Kidney tubule cell (primary cell): ENCODE results near the gene GCNT2.
"Not testable (repeated sequence)": the region's sequence is repeated elsewhere in the genome, so short reads cannot be mapped to it uniquely, and the experiment has no call there.

Experiments
- DNase-seq: peaks from one replicate; pipeline ENCODE4 v3.0.0-alpha.2; 2018; ENCODE audit warnings: low spot score

The GCNT2 gene

GRCh38 chr6:10547809-10548208 is 26.7 kb downstream of the GCNT2 start:
- DNase-seq = no peak

GRCh38 chr6:10550764-10551163 is 29.6 kb downstream of the GCNT2 start:
- no peak for DNase-seq

DNA sequence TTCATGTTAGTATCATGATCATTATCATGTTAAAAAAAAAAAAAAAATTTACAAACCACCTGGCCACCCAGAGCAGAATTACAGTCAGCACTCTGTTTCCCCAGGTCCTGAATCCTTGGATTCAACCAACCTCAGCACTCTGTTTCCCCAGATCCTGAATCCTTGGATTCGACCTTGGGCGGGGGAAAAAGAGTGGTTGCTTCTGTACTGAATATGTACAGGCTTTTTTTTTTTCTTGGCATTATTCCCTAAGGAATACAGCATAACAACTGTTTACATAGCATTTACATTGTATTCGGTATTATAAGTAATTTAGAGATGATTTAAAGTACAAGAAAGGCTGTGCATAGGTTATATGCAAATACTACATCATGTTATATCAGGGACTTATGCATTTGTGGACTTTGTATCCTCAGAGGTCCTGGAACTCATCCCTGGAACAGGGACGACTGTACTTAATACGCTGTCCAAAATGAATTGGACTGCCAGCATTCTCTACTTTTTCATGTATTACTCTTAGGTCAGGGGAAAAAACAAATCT is 31.2 kb downstream of the GCNT2 start:
- no peak for DNase-seq

GRCh38 chr6:10553871-10554270 is 32.7 kb downstream of the GCNT2 start:
- no peak for DNase-seq

- no peak for DNase-seq
Observed at GRCh38 chr6:10554826-10555225, 33.7 kb downstream of the GCNT2 start.

DNA sequence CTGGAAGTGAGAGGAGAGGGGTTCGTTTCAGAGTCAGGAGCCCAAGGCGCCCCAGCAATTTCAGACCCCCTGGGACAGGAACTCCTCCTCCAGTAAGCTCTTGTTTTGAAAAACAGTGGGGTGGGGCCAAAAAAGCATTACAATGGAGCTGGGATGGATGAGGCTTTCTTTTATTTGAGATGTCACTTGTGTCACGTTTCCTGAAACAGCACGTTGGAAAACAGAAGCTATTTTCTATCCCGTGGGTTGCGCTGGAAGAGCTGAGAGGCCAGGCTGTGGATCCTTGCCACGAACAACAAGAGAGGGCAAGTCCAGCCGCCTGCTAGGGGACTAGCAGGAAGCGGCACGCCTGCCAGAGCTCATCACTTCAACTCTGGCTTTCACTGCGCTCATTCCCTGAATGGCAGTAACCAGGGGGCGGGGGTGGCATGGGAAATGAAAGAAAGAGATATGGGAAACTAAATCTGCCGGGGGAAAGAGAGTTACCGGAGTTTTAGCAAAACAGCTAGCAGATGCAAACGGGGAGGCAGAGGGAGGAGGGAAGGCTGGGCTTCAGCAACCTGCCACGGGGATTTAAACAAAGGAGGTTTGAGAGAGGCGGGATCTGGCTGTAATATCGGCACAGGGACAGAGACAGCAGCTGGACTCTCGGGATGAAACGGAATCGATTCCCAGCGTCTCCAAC is 34.6 kb downstream of the GCNT2 start:
- DNase-seq = peak; percentile 20

- DNase-seq = no peak
Observed at GRCh38 chr6:10556589-10556988, 35.4 kb downstream of the GCNT2 start.

GRCh38 chr6:10556992-10557391 is 35.8 kb downstream of the GCNT2 start:
- no peak for DNase-seq

DNA sequence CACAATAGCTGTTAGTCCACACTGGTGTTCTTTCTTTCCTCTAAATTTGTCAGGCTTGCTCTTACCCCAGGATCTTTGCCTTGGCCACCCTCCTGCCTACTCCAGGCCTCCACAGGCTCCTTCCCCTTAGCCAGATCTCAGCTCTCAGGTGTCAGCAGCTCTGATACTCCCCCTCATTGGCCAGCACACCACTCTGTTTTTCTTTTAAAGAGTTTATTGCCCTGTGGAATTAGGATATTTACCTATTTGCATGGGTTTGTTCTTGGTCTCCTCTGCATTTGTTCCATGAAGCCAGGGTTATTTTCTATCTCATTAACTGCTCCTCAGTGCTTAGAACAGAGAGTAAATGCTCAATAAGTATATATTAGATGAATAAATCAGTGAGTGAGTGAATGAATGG is 36.8 kb downstream of the GCNT2 start:
- no peak for DNase-seq

DNA sequence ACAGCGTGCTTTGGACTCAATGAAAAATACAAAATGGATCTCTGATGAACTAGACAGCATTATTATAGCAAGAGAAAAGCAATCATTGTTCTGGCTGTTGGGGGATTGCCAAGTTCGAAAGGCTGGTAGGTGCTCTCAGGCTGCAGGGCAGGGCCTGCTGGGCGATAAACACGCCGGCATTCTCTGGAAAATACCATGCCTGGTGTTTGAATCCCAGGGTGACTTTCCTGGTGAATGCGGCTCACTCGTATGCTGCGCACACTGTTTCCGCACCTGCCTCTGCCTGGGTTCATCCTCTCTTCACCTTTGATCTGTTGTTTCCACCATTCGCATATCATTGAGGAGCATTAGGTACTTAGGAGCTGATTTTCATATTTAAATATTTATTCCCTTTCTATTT is 37.4 kb downstream of the GCNT2 start:
- no peak for DNase-seq

GRCh38 chr6:10559522-10560152 is 38.5 kb downstream of the GCNT2 start:
- no peak for DNase-seq

DNA sequence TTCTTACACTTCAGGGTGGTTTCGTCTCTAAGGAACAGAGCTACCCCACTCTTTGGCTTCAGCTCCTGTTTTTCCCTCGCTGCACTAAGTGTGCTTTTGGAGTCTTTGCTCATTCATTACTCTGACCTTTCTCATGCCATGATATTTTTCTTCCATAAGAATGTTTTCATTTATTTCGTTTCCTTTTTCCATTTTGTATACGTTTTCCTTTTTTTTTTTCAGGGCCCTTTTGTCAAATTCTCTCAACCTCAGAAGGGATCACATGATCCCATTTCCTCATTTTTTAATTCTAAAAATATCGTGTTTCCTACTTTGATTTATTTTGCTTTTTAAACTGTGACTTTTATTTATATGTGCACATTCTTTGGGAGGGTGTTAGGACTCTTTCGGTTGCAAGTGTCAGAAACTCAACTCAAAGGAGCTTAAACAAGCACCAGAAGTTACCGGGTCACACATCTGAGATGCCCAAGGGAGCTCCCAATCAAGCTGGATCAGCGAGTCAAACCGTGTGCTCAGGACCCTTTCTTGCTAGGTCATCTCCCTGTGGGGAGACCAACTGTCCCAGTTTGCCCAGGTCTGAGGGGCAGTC is 40.6 kb downstream of the GCNT2 start:
- DNase-seq = no peak

- no peak for DNase-seq
Observed at GRCh38 chr6:10564975-10565673, 44.0 kb downstream of the GCNT2 start.

DNA sequence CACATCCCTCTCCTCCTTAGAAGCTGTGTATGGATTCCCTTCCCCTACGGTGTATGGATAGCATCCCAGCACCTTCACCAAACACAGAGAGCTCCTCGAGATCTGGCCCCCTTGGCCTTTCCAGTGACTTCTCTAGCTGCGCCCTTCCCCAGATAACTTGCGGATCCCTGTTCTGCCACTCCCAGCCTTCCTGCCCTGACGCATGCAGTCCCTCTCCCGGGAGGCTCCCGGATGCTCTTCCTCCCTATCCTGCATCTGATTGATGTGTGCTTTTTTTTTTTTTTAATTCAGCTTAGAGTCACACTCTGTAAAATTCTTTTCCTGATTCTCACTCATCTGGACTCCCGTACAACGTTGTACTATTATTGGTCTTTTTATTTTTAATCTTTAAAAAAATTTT is 44.8 kb downstream of the GCNT2 start:
- no peak for DNase-seq

GRCh38 chr6:10567256-10568026 is 46.3 kb downstream of the GCNT2 start:
- peak; percentile 82 for DNase-seq

- no peak for DNase-seq
Observed at GRCh38 chr6:10569392-10570127, 48.4 kb downstream of the GCNT2 start.

DNA sequence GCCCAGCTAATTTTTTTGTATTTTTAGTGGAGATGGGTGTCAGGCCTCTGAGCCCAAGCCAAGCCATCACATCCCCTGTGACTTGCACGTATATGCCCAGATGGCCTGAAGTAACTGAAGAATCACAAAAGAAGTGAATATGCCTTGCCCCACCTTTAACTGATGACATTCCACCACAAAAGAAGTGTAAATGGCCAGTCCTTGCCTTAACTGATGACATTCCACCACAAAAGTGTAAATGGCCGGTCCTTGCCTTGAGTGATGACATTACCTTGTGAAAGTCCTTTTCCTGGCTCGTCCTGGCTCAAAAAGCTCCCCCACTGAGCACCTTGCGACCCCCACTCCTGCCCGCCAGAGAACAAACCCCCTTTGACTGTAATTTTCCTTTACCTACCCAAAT is 54.4 kb downstream of the GCNT2 start:
- not testable (repeated sequence) for DNase-seq

DNA sequence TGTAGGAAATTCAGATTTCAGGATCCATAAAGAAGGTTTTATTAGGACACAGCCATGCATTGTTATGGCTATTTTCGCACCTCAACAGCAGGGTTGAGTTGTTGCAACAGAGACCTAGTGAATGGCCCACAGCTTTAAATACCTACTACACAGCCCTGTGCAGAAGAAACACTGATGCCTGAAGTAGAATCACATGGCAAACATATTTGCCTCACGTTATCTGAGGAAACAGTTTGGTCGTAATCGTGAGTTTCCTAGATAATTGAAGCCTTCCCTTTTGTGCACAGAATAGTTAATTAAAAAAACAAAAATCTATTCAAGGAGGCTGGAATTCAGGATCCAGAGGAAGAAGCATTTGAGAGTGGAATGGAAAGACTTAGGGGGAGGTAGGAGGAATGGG is 55.1 kb downstream of the GCNT2 start:
- no peak for DNase-seq

GRCh38 chr6:10577112-10577511 is 56.0 kb downstream of the GCNT2 start:
- DNase-seq = no peak

DNA sequence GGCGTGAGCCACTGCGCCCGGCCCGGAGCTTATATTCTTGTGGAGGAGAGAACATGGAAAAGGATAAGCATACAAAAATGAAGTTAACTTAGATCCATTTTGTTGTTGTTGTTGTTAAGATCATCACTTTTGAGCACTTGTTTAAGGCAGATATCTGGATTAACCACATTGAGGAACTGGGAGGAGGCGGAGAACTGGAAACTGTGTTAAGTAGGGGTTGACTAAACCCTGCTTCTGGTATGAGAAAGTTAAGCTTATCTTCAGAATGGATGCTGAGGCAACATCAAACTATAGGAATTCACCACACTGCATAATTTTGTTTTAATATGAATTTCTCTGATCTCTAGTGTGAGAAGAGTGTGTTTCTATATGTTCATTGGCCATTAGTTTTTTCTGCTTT is 57.6 kb downstream of the GCNT2 start:
- DNase-seq = no peak

DNA sequence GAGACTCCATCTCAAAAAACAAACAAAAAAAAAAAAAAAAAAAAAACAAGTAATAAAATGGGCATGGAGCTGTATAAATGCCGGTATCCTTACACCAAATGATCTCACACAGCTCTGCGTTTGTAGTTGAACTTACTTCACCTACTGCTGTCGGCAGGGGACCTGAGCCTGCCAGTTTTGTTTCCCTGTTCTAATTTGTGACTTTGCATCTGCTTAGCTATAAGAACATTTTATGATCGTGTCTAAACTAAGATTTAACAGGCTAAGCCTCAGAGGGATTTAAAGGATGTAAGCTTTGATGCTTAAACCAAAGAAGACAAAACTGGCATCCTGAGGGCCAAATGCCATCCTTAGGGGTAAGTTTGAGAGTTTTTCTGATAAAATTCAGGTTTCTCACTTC is 58.7 kb downstream of the GCNT2 start:
- DNase-seq = no peak
